ENCODE data around the gene CLDN9.

The CLDN9 gene, protein sequence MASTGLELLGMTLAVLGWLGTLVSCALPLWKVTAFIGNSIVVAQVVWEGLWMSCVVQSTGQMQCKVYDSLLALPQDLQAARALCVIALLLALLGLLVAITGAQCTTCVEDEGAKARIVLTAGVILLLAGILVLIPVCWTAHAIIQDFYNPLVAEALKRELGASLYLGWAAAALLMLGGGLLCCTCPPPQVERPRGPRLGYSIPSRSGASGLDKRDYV

DNA sequence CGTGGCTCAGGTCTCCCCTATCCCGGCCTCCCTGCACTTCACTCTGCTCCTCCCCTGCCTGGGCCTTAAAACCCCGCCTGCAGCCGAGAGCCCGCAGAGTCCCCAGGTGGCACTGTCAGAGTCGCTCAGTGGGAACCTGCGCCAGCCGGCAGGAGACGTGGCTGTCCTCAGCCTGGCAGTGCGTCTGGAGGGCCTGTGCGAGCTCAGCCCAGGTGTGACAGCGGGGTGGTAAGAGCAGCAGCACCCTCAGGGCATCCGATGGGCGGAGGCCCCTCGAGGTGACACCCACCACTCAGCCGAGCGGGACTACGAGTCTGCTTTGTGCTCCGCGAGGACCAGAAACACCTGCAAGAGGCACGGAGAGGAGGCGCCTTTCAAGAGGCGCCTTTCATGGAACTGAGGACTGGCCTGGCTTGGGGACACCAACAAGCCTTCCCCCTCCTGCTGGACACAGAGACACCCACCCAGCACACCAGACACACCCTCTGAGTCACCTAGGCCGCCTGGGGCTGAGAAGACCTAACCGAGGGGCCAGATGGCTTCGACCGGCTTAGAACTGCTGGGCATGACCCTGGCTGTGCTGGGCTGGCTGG, at the start of gene CLDN9:
CLDN9 (plus strand) TSS at position 96 of the 593 bp plus-strand sequence; CDS start at position 536, 440 bp downstream.
- no peaks in the 10 kb centered on the region for H3K27me3 ChIP-seq (ENCODE audit: insufficient read depth, low read depth, severe bottlenecking)
- DNase-seq = peak; percentile 66
- H3K4me3 ChIP-seq (ENCODE audit: low read depth, low read length) = no peak within 1 kb of the TSS
- no peaks in the 10 kb centered on the region for H3K9me3 ChIP-seq (ENCODE audit: severe bottlenecking)
- TF ChIP-seq, protein P1, sequence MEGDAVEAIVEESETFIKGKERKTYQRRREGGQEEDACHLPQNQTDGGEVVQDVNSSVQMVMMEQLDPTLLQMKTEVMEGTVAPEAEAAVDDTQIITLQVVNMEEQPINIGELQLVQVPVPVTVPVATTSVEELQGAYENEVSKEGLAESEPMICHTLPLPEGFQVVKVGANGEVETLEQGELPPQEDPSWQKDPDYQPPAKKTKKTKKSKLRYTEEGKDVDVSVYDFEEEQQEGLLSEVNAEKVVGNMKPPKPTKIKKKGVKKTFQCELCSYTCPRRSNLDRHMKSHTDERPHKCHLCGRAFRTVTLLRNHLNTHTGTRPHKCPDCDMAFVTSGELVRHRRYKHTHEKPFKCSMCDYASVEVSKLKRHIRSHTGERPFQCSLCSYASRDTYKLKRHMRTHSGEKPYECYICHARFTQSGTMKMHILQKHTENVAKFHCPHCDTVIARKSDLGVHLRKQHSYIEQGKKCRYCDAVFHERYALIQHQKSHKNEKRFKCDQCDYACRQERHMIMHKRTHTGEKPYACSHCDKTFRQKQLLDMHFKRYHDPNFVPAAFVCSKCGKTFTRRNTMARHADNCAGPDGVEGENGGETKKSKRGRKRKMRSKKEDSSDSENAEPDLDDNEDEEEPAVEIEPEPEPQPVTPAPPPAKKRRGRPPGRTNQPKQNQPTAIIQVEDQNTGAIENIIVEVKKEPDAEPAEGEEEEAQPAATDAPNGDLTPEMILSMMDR (IDR thresholded peaks at IDR 0.05; ENCODE audit: low read depth, low read length) = no peak
- peak within 1 kb of the TSS; percentile 43 for H3K27ac ChIP-seq
- no peaks in the 10 kb centered on the region for H3K36me3 ChIP-seq

DNA sequence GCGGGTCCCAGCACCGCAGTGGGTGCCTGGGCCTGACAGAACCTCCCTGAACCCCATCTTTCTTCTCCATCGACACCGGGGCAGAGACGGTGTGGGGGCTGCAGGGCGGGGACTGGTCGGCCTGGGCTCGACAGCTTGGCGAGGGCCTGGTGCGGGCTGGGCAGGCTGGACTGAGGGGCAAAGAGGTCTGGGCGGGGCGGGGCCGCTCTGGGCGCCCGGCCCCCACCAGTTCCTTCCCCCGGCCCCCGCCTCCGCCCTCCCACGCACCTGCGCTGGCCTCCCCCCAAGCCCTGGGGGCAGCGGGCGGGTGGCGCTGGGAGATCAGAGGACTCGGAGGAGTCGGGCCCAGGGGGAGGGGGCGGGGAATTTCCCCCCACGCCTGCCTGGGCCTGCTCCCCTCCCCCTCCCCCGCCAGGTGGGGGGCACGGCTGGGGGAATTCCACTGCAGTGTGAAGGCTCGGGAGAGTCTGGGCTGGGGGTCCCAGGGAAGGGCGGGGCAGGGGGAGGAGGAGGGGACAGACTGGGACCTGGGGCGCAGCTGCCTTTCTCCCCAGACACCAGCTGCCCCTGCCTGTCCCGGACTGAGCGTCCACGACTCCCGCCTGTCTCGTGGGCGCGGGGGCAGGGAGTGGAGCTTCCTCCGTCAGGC, 49.5 kb upstream of the CLDN9 start:
- Histone ChIP-seq H3K27me3 (ENCODE audit: insufficient read depth, low read depth, severe bottlenecking) (no peaks in the 10 kb centered on the region), H3K9me3 (ENCODE audit: severe bottlenecking) (no peaks in the 10 kb centered on the region), H3K36me3 (peaks cover 19% of the 10 kb centered on the region), H3K4me3 (ENCODE audit: low read depth, low read length) (peak overlapping the region; percentile 62), H3K27ac (peak overlapping the region; percentile 87)
- TF ChIP-seq, protein P1 (IDR thresholded peaks at IDR 0.05; ENCODE audit: low read depth, low read length) = no peak
- DNase-seq = peak; percentile 53

DNA sequence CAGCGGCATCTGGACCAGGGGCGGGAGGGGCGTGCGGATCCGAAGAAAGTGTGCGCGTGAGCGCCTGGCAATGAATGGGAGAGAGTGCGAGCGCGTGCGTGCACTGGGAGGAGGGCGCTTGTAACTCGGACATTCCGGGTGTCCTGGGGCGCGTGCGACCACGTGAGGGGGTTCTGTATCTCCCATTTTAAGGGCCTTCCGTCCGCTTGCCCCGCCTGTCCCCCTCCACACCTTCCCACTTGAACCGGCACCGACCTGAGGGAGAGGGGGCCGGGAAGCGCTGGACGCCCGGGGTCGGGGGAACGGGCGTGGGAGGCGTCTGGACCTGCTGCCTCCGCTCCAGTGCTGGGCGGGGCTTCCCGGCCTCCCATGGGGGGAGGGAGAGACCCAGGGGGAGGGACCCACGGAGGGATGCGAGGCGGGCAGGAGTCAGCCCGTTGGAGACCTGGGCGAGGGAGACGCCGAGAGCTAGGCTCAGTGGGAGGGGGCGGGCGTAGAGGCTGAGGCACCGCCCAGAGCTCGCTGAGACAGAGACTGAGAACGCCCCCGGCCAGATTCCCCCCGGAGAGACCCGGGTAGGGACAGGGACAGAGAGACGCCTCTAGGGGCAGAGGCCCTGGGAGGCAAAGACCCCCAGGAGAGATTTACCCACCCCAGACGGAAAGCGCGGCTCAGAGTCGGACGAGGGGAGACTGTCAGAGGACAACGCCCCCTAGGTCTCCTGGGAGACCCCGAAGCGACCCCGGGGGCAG, 48.8 kb upstream of the CLDN9 start, which contains the start of gene KREMEN2:
KREMEN2 (plus strand) TSS at position 553 of the 752 bp plus-strand sequence. CDS start 246 bp downstream, outside the sequence.
- Histone ChIP-seq H3K27me3 (ENCODE audit: insufficient read depth, low read depth, severe bottlenecking) (no peaks in the 10 kb centered on the region), H3K27ac (peak within 1 kb of the TSS; percentile 87)
- DNase-seq = peak; percentile 96

DNA sequence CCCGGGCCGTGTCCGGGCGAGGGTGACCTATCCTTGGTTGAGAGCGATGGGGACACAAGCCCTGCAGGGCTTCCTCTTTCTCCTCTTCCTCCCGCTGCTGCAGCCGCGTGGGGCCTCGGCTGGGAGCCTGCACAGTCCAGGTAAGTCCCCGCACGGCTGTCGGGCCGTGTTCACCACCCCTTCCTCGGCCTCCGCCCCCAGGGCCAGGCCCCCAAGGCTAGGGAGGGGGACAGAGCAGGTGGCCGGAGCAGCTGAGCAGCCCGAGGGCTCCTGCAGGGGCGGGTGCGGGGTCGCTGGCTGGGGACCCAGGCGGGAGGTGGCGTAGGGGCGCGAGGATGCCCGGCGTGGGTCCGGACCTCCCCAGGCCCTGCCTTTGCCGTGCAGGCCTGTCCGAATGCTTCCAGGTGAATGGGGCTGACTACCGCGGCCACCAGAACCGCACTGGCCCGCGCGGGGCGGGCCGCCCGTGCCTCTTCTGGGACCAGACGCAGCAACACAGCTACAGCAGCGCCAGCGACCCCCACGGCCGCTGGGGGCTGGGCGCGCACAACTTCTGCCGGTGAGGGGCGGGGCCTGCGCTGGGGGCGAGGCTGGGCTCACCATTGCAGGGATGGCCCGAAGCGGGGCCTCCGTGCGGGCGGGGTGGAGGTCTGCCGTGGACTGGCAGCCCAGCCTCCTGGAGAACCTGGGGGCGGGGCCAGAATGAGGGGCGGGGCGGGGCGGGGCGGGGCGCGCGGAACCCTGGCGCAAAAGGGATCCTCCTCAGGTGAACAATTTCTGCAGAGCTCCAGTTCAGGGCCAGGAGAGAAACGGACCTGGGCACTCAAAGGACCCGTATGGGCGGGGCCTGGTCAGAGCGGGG, 48.0 kb upstream of the CLDN9 start:
- Histone ChIP-seq H3K27me3 (ENCODE audit: insufficient read depth, low read depth, severe bottlenecking) (no peaks in the 10 kb centered on the region), H3K27ac (peak overlapping the region; percentile 87), H3K4me3 (ENCODE audit: low read depth, low read length) (peak overlapping the region; percentile 62), H3K9me3 (ENCODE audit: severe bottlenecking) (peaks cover 3% of the 10 kb centered on the region), H3K36me3 (peaks cover 26% of the 10 kb centered on the region)
- peak; percentile 97 for DNase-seq
- TF ChIP-seq, protein P1 (IDR thresholded peaks at IDR 0.05; ENCODE audit: low read depth, low read length) = no peak

More for the DNA sequence above, 48.8 kb upstream of the CLDN9 start, which contains the start of gene KREMEN2:
- peaks cover 3% of the 10 kb centered on the region for H3K9me3 ChIP-seq (ENCODE audit: severe bottlenecking)
- TF ChIP-seq, protein P1 (IDR thresholded peaks at IDR 0.05; ENCODE audit: low read depth, low read length) = peak; percentile 37; the same call in 1 of the 2 replicates
- peak within 1 kb of the TSS; percentile 62 for H3K4me3 ChIP-seq (ENCODE audit: low read depth, low read length)
- peaks cover 24% of the 10 kb centered on the region for H3K36me3 ChIP-seq

Data from WERI-Rb-1 (cell line).